Caco-2 (cell line): ENCODE results near the gene COQ8A. TPM values are rescaled to one million over a fixed set of nuclear protein-coding genes. Genes with fewer than 3 reads are reported as not detected.
A peak's percentile ranks its signal among the peaks of the same experiment; 100 is the strongest.

ENCODE experiments used
- BruUV-seq: library from RNA; stranded (reverse); fragments of 400-500 nt; replicated peaks from 2 replicates; lab custom pipeline; 2021; lab: Mats Ljungman, UMichigan
- CTCF ChIA-PET: fragments of 300-600 bp; sonication (Branson Sonifier 250); formaldehyde crosslinking; loops from one replicate; lab custom pipeline; 2022; ENCODE audit warnings: antibody characterized with exemption; lab: Charles Lee
- POLR2A ChIA-PET: fragments of 300-600 bp; sonication (Branson Sonifier 250); formaldehyde crosslinking; loops from one replicate; lab custom pipeline; 2022; ENCODE audit warnings: antibody characterized with exemption; lab: Charles Lee
- DNase-seq, 2 experiments: peaks; one replicate each; pipeline versions ENCODE4 v3.0.0 to v3.0.0-alpha.2; 2020 to 2022
- H3K27me3 ChIP-seq: replicated peaks from 2 replicates; pipeline ENCODE4 v1.6.0; 2011; ENCODE audit warnings: low read length; ENCODE audit not compliant: control insufficient read depth, insufficient read depth
- H3K36me3 ChIP-seq: 2 replicates; pipeline ENCODE4 v1.5.1; 2011; ENCODE audit warnings: low read length; ENCODE audit not compliant: control insufficient read depth, insufficient read depth
- H3K4me1 ChIP-seq: fragments of 250-450 bp; sonication (Bioruptor Pico); 2 replicates; pipeline ENCODE4 v1.5.1; 2020; ENCODE audit warnings: mild to moderate bottlenecking
- H3K4me3 ChIP-seq: 2 replicates; pipeline ENCODE4 v1.5.1; 2011; ENCODE audit warnings: low read depth, mild to moderate bottlenecking, control low read depth, low read length
- H3K9me3 ChIP-seq: fragments of 250-450 bp; sonication (Bioruptor Pico); 2 replicates; pipeline ENCODE4 v1.5.1; 2020; ENCODE audit warnings: mild to moderate bottlenecking, moderate library complexity
- H3K27ac Mint-ChIP-seq: one replicate; pipeline ENCODE4 v1.8.0; 2022; ENCODE audit warnings: mixed read lengths; ENCODE audit not compliant: unreplicated experiment
- H3K27me3 Mint-ChIP-seq: one replicate; pipeline ENCODE4 v1.8.0; 2022; ENCODE audit warnings: mixed read lengths; ENCODE audit not compliant: insufficient read depth, unreplicated experiment
- H3K36me3 Mint-ChIP-seq: one replicate; pipeline ENCODE4 v1.8.0; 2022; ENCODE audit warnings: mild to moderate bottlenecking, mixed read lengths; ENCODE audit not compliant: insufficient read depth, unreplicated experiment
- H3K4me1 Mint-ChIP-seq: one replicate; pipeline ENCODE4 v1.8.0; 2022; ENCODE audit warnings: low read depth, mixed read lengths; ENCODE audit not compliant: unreplicated experiment
- H3K4me3 Mint-ChIP-seq: one replicate; pipeline ENCODE4 v1.8.0; 2022; ENCODE audit warnings: mild to moderate bottlenecking, moderate library complexity, mixed read lengths; ENCODE audit not compliant: unreplicated experiment
- H3K9me3 Mint-ChIP-seq: one replicate; pipeline ENCODE4 v1.8.0; 2022; ENCODE audit warnings: mixed read lengths; ENCODE audit not compliant: unreplicated experiment
- CTCF ChIP-seq, 2 experiments: fragments of 200-600 bp in 1 of 2; IDR thresholded peaks; 1 replicate in 1 of 2; 2 replicates in 1 of 2; pipeline versions ENCODE4 v1.5.1 to v1.8.0; 2011 to 2022; ENCODE audit warnings: antibody characterized with exemption in 1 of 2, control low read depth in 1 of 2, inconsistent platforms in 1 of 2, low read depth in 1 of 2, low read length in 1 of 2, mild to moderate bottlenecking in 1 of 2, moderate library complexity in 1 of 2; ENCODE audit not compliant: insufficient read depth in 1 of 2, severe bottlenecking in 1 of 2, unreplicated experiment in 1 of 2
- intact Hi-C: fragments of 100-400 bp; cut with micrococcal nuclease; formaldehyde crosslinking; loops from one replicate; pipeline ENCODE4 v1.10.0; 2022; ENCODE audit not compliant: unreplicated experiment
- total RNA-seq: library from RNA; stranded (reverse); gene quantifications from 2 replicates; pipeline ENCODE4 v1.2.3, GENCODE V29; 2022

Gene COQ8A
- total RNA-seq, 1 experiment from 2014 or later: 50.0 TPM

GRCh38 chr1:226934483-226935237 is 5.4 kb upstream of the COQ8A start:
- no peak overlapping the region for H3K4me3 ChIP-seq
- peaks cover 14% of the 10 kb centered on the region for H3K4me1 ChIP-seq
- Mint-ChIP-seq H3K4me3 (no peak overlapping the region), H3K27me3 (no peaks in the 10 kb centered on the region), H3K27ac (no peak overlapping the region), H3K36me3 (peaks cover 20% of the 10 kb centered on the region), H3K9me3 (peaks cover 27% of the 10 kb centered on the region), H3K4me1 (peaks cover 11% of the 10 kb centered on the region)
- no peaks in the 10 kb centered on the region for H3K27me3 ChIP-seq
- peaks cover 6% of the 10 kb centered on the region for H3K9me3 ChIP-seq
- intact Hi-C loops: no loop called here
- H3K36me3 ChIP-seq: no peaks in the 10 kb centered on the region
- DNase-seq: no peak
- POLR2A ChIA-PET: no interaction called here
- TF ChIP-seq CTCF (IDR thresholded peaks at IDR 0.05; ENCODE audit: insufficient read depth in 1 of 2, low read depth in 1 of 2, low read length in 1 of 2, severe bottlenecking in 1 of 2, unreplicated experiment in 1 of 2): no peak
- CTCF ChIA-PET: no interaction called here
- no TSS peak for BruUV-seq

GRCh38 chr1:226937940-226938725 is 2.0 kb upstream of the COQ8A start:
- Histone ChIP-seq H3K36me3 (no peaks in the 10 kb centered on the region), H3K4me1 (peaks cover 18% of the 10 kb centered on the region), H3K27me3 (no peaks in the 10 kb centered on the region), H3K4me3 (0 out of 2 replicates have a peak overlapping the region, but pooled peaks have one; percentile 66), H3K9me3 (peaks cover 6% of the 10 kb centered on the region)
- H3K36me3 Mint-ChIP-seq: peaks cover 38% of the 10 kb centered on the region
- no peak for TF ChIP-seq CTCF (IDR thresholded peaks at IDR 0.05; ENCODE audit: insufficient read depth in 1 of 2, low read depth in 1 of 2, low read length in 1 of 2, severe bottlenecking in 1 of 2, unreplicated experiment in 1 of 2)
- DNase-seq: no peak
- no peaks in the 10 kb centered on the region for H3K27me3 Mint-ChIP-seq
- H3K4me3 Mint-ChIP-seq: peak overlapping the region; percentile 96
- H3K9me3 Mint-ChIP-seq: peaks cover 19% of the 10 kb centered on the region
- peaks cover 21% of the 10 kb centered on the region for H3K4me1 Mint-ChIP-seq
- intact Hi-C loops: no loop called here
- ChIA-PET POLR2A (interaction anchor here (0.6 kb wide), 1 partner anchor 118 kb away, joined by 4 read pairs; no protein-coding TSS in a partner anchor), CTCF (no interaction called here)
- BruUV-seq: no TSS peak
- H3K27ac Mint-ChIP-seq: peak overlapping the region; percentile 91

GRCh38 chr1:226938903-226939437 is 1.1 kb upstream of the COQ8A start:
- DNase-seq: peak in 1 of 2 experiments; percentile 25
- H3K4me3 ChIP-seq: peak overlapping the region; percentile 66
- Mint-ChIP-seq H3K27me3 (no peaks in the 10 kb centered on the region), H3K9me3 (peaks cover 19% of the 10 kb centered on the region), H3K36me3 (peaks cover 39% of the 10 kb centered on the region), H3K4me3 (peak overlapping the region; percentile 96), H3K4me1 (peaks cover 30% of the 10 kb centered on the region), H3K27ac (peak overlapping the region; percentile 91)
- ChIA-PET CTCF (interaction anchor here (0.8 kb wide), 1 partner anchor 27 kb away, joined by 4 read pairs; no protein-coding TSS in a partner anchor), POLR2A (interaction anchor here (0.6 kb wide), 3 partner anchors 119 to 532 kb away, joined by 3 to 4 read pairs (median 3); no protein-coding TSS in a partner anchor)
- H3K27me3 ChIP-seq: no peaks in the 10 kb centered on the region
- no TSS peak for BruUV-seq
- intact Hi-C loops: no loop called here
- H3K36me3 ChIP-seq: no peaks in the 10 kb centered on the region
- TF ChIP-seq CTCF (IDR thresholded peaks at IDR 0.05; ENCODE audit: insufficient read depth in 1 of 2, low read depth in 1 of 2, low read length in 1 of 2, severe bottlenecking in 1 of 2, unreplicated experiment in 1 of 2): no peak
- H3K9me3 ChIP-seq: peaks cover 3% of the 10 kb centered on the region
- H3K4me1 ChIP-seq: peaks cover 22% of the 10 kb centered on the region
